GM19467 (cell line): ENCODE results near the gene TTC13.

Source experiments
- ATAC-seq: cut with Tn5 transposase; IDR thresholded peaks from one replicate; pipeline ENCODE4 v1.9.1; 2021; ENCODE audit warnings: mild to moderate bottlenecking, moderate library complexity; ENCODE audit not compliant: unreplicated experiment

The TTC13 gene

GRCh38 chr1:230877924-230878590 lies 100.6 kb downstream of the TTC13 start:
- no peak for ATAC-seq

DNA sequence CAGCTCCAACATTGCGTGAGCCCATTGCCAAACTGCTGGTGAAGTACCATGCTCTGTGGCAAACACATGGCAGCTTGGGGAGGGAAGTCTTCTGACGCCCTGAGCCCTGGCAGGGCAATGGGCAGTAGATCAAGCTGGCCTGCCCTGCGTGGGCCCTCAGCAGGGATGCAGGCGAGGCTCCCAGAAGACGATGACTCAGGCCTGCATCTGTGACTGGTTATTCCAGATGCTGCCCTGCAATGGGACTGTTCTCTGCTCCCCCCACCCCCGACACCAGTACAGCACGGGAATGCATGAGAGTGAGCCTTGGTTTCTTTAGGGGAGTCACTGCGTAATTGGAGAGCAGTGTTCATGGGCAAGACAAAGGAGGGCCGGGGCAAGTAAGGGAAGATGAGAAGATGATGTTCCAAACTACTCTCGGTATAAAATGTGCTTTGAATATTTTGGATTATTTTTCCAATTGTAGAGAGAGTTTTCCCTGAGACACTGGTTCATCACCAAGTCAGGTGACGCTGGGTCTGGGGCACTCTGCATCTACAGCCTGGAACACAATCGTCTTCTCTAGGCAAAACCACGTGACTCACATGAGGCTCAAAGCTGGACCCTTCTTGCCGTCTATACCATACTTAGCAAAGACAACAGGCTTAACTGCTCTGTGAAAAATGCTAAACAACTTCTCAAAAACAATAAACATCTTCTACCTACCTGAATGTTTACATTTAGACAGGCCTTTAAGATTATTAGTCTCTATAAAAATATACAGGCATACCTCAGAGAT lies 101.3 kb downstream of the TTC13 start:
- ATAC-seq, result no peak

DNA sequence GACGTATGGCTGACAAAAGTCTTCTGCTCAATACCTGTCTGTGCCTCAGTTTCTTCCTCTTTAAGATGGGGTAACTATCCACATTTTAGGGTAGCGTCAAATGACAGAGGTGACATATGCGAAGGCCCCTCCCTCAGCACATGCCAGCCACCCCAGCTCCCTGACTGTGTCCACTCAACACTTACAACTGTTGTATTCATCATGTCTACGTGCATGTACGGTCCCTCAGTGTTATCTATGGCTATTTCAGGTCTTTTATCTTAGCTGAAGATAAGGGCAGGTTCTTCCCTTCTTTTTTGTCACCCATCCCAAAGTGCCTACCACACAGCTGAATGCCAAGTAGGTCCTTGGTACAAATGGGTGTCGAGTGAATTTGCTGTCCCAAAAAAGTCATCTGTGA lies 102.0 kb downstream of the TTC13 start:
- ATAC-seq, result no peak

DNA sequence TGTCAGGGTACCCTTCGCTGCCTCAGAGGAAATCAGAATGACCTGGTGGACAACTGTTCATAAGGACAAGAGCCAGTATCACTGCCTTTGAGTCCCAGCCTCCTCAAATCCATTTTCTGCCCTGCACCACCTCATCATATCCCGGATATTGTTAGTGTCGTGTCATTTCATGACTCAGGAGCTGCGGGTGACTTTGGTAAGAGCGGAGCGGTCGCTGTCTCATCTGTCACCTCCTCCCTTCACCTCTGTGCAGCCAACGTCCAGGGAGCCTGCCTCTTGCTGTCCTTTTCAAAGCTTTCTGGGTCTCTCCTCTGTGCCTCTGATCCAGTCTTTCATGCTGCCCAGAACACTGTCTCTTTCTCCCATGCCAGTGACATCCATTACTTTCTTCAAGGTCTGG lies 103.3 kb downstream of the TTC13 start:
- no peak for ATAC-seq

DNA sequence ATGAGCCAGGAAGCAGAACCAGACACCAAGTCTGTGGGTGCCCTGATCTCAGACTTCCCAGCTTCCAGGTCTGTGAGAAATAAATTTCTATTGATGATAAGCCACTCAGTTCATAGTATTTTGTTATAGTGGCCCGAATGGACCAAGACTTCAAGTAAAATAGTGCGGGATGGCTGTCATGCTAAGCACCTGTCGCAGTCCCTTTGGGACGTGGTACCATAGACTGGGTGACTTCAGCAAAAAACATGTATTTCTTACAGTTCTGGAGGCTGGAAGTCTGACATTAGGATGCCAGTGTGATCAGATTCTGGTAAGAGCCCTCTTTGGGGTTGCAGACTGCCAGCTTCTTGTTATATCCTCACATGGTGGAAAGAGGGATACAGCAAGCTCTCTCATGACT lies 107.7 kb downstream of the TTC13 start:
- no peak for ATAC-seq

- ATAC-seq, result no peak
Measured at GRCh38 chr1:230869500-230869899, 109.2 kb downstream of the TTC13 start.

DNA sequence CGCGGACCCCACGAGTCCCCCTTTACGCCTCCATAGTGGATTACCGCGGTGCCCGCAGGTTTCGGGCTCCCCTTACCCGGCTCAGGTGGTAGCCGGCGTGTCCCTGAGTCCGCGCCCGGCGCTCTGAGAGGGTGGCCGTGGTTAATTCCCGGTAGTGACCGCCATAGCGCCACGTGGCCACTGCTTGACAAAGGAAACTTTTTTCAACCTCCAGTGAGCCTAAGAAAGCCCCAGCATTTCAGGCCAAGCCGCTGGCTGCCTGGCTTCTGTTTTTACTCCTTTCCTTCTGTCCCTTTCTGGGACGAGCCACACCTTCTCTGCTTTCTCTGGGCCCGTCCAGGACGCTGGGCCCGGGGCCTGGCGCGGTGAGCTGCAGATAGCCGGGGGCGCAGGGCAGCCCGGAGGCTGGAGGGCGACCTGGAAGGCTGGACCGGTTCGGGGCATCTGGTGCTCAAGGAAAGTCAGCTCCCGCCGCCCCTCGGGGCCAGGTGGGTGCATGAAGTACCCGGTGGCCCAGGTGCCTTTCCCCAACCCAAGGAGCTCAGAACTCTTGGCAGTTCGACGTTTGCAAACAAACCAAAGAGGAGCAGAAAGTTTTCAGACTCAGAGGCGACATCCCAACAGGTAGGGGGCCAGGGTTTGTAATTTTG lies 109.8 kb downstream of the TTC13 start:
- ATAC-seq, result peak; percentile 32

DNA sequence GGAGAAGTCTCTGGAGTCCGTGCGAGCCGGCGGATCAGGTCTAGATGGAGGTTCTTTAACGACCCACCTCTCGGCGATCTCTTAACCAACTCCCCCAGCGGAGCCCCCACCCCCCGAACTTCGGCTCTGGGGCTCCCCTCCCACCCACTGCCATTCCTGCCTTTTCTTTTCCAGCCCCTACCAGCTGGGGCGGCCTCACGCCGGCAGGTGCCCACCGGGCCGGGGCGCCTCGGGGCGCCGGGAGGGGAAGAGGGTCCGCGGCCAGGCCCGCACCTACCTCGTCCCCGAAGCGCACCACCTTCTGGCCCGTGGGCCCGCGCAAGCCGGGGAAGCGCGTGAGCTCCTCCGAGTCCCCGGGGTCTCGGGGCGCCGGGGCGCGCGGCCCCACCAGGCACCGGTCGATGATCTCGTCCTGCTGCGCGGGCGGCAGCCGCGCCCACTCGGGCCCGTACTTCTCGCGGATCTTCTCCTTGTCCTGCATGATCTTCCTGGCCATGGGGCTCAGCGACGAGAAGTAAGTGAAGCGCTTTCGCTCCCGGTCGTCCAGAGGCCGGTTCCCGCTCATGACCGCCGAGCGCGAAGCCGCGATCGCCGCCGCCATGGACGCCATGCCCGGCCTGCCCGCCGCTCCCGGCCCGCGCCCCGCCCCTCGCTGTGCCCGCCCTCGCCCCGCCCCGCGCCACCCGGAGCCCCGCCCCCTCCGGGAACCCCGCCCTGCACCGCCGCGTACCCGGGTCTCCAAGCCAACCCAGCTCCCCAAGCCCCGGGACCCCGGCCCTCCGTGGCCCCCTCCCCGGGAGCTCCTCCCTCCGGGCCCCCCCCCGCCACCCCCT lies 110.5 kb downstream of the TTC13 start, which contains the start of gene C1orf198:
C1orf198 (minus strand) TSS at position 619 of the 833 bp plus-strand sequence; CDS start at position 610, 9 bp downstream.
- peak; percentile 71 for ATAC-seq

GRCh38 chr1:230867101-230867902 lies 111.4 kb downstream of the TTC13 start:
- ATAC-seq, result no peak

GRCh38 chr1:230866171-230867070 lies 112.2 kb downstream of the TTC13 start:
- no peak for ATAC-seq

- no peak for ATAC-seq
Measured at GRCh38 chr1:230865062-230865817, 113.4 kb downstream of the TTC13 start.

DNA sequence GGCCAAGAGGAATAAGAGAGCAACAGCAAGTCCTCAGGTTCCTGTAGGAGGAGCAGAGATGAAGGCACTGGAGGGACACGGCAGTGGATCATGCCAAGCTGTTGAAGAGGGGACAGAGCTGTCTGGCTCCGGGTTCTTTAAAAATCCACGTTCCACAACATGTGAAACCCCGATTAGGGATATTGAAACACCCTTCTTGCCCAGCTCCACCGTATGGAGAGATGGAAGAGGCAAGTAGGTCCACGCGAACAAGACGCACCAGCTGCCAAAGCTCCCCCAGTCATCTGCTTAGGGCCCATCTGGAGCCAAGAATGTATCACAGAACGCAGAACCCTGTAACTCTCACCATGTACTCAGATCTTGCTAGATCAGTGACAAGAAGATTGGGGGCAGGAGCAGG lies 114.2 kb downstream of the TTC13 start:
- ATAC-seq, result no peak

DNA sequence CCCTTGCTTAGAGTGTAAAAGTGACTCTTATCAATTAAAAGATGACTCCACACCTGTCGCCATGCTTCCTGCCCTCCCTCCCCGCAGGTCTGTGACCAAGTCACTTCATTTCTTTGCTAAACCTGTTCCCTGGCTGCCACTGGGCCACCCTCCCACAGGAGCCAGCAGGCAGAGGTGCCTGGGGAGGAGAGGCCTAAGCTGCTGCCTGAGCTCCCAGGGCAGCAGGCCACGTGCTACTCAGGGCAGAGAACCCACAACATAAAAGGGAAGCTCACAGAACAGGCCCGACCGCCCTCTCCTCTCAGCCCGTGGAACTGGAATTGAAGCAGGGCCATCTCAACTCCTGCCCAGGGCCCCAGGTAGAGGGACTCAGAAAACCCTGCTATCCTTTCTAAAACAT lies 115.2 kb downstream of the TTC13 start:
- ATAC-seq, result no peak

- no peak for ATAC-seq
Measured at GRCh38 chr1:230861970-230862595, 116.6 kb downstream of the TTC13 start.

DNA sequence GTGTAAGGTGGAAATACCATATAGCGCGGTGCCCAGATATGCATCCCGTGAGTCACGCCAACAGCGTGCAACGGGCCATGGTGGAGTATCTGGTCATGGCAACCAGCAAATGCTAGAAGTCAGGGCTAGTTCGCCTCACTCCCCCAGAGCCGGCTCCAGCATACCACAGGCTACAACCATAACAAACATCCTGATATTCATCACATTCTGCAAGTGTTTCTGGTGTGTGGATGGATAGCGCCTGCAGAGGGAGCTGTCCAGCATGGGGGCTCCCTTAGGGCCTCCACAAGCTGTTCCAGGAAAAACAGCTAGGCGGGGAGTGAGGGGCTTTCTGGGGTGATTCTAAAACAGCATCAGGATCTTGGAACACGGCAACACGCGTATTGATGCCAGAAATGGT lies 117.2 kb downstream of the TTC13 start:
- ATAC-seq, result no peak

GRCh38 chr1:230860617-230861384 lies 117.9 kb downstream of the TTC13 start:
- ATAC-seq, result no peak
